Right lung (tissue), 5 donors: ENCODE data around the gene EVI5L. TPM values are rescaled to one million over a fixed set of nuclear protein-coding genes. Genes with fewer than 3 reads are reported as not detected.

Experiments used
- DNase-seq, 2 donors: peaks; one replicate each; pipeline ENCODE4 v3.0.0-alpha.2; 2013
- polyA plus RNA-seq, 5 donors: library from polyadenylated mRNA; unstranded; fragments of 120-200 nt; gene quantifications; one replicate each; pipeline versions ENCODE4 v1.2.1 to v1.2.3, GENCODE V29; 2013; ENCODE audit warnings: inconsistent platforms in 1 of 5, low replicate concordance in 1 of 5; ENCODE audit not compliant: insufficient read length in 5 of 5, insufficient read depth in 1 of 5

The EVI5L gene
- polyA plus RNA-seq, 5 donors: 10.9 to 17.6 (median 12.6) TPM

DNA sequence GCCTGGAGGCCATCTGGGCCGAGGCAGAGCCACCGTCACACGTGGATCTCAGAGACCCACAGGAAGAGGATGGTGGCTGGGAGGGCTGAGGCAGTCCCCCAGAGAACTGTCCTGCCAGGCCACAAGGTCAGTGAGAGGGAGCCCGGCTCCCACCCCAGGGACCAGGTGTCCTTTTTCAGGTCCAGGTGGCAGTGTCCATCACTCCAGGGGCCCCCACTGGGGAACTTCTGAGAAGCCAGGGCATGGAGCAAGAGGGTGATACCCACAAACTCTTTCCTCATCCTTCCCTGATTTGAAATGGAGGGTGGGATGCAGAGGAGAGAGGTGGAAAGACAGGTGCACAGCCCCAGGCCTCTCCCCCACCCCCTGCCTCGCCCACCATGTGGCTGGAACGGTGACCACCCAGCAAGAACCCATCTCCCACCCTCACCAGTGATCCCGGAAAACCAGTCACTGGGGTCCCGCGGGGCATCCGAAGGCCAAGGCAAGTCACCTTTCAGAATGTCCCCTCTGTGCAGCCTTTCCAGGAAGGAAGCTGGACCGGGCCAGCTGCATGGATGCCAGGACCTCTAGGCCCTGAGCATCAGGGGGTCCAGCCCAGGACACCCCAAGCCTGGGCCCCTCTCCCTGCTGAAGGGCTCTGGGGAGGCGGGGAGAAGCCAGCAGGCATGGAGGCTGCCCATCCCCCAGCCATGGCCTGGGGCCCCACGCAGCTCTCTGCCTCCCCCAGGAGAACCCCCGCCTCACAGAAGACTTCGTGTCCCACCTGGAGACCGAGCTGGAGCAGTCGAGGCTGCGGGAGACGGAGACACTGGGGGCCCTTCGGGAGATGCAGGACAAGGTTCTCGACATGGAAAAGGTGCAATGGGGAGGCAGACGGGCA lies 30.1 kb downstream of the EVI5L start:
- no peak for DNase-seq

DNA sequence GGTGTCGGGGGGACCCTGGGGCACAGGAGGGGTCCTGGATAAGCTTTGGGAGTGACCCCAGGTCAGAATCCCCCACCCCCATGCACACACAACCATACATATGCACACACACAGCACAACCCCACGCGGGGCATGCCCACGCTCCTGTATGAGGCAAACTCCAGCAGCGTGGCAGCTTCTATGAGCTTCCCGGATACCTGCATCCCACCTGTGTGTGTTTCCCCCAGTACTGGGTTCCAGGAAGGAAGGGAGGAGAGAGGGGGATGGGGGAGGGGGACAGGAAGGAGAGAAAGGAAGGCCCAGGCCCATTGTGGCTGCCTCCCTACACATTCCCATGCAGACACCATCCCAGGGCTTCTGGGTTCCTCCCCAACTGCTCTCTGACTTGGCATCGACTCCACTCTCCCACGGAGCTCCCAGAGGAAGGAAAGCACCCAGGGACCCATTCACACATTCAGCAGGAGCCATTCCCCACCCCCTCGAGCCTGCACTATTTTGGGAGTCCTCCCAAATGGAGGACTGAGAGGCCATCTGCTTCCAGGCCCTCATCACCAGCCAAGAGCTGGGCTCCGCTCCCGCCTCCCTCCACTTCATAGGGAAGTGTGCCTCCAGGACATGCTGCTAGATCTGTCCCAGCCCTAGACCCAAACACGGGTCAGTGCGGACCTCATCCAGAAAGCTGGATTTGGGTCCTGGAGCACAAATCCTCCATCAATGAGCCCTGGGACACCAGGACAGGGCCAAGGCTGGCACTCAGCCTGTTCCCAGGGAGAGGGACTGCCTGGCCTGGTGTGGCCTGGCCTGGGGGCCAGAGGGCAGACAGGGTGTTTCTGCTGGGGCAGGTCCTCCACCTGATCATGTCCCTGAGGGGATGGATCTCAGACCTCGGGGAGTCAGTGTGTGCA lies 30.9 kb downstream of the EVI5L start:
- no peak for DNase-seq

- no peak for DNase-seq
Observed at GRCh38 chr19:7861619-7862412, 31.8 kb downstream of the EVI5L start.

GRCh38 chr19:7862413-7862951 lies 32.5 kb downstream of the EVI5L start:
- no peak for DNase-seq

DNA sequence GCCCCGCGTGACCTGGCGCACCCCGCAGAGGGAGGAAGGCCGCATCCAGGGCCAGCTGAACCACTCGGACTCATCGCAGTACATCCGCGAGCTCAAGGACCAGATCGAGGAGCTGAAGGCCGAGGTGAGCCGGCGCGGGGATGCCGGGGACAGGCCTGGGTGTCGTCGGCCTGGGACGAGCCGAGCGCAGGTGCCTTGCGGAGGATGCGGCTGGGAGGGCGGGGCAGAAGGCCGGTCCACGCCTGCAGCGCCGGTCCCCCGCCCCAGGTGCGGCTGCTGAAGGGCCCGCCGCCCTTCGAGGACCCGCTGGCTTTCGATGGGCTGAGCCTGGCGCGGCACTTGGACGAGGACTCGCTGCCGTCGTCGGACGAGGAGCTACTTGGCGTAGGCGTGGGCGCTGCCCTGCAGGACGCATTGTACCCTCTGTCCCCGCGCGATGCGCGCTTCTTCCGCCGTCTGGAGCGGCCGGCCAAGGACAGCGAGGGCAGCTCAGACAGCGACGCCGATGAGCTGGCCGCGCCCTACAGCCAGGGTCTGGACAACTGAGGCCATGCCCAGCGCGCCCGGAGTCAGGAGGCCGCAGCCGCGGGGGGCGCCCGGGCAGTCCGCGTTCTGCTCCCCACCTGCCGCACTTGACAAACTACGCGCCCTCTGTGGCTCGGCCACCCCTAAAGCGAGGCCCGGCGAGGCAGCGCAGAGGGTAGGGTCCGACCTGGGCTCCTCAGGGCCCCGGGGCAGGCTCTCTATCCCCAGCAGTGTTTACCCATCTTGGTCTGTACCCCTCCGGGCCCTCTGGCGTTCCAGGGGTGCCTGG lies 33.3 kb downstream of the EVI5L start:
- DNase-seq: no peak

- DNase-seq: no peak
Observed at GRCh38 chr19:7863971-7864689, 34.1 kb downstream of the EVI5L start.

GRCh38 chr19:7864690-7865074 lies 34.7 kb downstream of the EVI5L start:
- DNase-seq: no peak

DNA sequence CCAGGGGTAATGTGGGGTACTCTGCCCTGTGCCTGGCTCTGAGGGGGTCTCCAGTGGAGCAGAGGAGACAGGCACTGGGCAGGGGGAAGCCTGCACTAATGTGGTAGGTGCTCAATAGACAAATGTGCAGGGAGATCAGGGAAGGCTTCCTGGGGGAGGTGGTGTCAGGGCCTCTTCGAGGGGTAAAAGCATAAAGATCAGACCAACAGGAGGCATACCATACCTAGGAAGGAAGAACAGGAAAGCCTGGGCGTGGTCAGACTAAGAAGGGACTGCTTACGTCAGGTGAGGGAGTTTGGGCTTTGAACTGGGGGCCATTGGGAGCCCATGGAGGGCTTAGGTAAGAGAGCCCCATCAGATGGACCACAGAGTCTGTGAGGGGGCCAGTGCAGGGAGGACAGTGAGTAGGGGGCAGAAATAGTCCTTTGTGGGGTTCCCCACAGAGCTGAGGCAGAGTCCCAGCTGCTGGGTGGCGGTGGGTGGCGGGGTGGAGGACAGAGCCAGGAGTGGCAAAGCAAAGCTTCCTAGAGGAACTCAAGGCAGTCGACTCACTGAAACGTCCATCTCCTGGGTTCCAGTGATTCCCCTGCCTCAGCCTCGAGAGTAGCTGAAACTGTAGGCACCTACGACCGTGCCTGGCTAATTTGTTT lies 35.4 kb downstream of the EVI5L start:
- DNase-seq: no peak

GRCh38 chr19:7866399-7867091 lies 36.5 kb downstream of the EVI5L start:
- DNase-seq: no peak

DNA sequence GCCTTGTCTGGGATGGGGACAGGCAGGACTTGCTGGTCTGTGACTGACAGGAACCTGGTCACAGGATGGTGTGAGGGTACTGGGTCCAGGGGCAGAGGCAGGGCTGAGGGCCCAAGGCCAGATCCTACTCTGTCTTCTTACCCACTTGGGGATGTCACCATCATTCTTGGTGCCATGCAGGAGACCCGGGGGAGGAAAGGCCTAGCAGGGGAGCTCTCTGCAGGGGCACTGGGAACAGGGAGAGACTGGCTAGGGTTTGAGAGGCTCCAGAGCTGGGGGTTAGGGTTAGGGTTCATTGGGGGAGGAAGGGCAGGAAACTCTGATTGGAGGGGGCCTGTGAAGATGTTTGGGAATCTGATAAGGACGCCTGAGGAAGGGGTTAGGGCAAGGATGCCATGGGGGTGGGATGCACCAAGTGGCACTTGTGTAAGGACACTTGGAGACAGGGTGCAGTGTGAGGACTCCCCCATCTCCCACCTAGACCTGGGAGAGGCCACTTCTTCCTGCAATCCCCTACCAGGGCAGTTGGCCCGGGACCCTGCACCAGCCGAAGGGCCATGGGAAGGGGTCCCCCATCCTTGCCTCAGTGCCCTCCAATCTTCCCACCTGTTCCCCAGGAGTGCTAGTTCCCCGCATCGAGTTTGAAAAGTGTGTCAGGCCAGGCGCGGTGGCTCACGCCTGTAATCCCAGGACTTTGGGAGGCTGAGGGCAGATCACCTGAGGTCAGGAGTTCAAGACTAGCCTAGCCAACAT lies 37.2 kb downstream of the EVI5L start:
- DNase-seq: no peak

DNA sequence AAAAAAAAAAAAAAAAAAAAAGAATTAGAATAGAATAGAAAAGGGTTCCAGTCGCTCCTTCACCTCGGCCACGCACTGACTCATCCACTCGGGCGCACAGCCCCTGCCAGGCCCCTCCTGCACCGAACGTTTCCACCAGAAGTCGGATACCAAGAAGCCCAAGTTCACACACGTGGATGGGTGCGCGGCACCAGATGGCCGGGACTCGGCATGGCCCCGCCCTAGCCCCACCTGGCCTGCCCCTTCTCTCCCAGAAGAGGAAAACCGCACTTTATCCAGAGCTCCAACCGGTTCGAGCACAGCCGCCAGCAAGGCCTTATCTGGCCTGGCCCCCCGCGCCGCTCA lies 38.3 kb downstream of the EVI5L start:
- DNase-seq: no peak

DNA sequence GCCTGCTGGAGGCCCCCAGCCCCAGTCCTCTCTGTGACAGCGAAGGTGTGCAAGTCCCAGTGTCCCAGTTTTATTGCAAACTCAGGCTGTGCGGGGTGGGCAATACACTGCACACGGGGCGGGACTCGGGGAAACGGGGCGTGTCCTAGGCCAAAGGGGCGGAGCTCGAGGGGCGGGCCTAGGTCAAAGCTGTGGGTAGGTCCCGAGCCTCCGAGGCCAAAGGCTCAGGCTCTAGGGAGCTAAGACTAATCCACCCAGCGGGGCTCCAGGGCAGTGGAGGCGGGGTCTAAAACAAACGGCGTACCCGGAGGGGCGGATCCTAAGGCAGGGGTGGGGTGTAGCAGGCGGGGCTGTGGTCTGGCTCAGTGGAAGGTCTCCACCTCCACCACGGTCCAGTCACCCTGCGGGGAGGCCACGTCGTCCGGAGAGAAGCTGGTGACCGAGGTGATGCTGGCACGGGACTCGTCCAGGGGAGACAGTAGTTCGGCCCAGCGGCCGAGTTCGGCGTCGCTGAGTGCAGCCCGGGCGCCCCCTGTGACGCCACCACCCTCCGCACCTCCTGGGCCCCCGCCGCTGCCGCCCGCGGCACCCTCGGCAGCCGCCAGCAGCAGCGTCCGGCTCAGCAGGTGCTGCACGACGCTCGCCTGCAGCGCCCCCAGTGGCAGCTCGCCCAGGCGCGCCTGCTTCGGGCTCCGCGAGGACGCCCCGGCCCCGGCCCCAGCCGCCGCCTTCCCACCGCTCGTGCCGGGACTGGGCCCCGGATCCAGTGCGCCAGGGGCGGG lies 38.8 kb downstream of the EVI5L start:
- peak in 1 of 2 donors; percentile 62 for DNase-seq

DNA sequence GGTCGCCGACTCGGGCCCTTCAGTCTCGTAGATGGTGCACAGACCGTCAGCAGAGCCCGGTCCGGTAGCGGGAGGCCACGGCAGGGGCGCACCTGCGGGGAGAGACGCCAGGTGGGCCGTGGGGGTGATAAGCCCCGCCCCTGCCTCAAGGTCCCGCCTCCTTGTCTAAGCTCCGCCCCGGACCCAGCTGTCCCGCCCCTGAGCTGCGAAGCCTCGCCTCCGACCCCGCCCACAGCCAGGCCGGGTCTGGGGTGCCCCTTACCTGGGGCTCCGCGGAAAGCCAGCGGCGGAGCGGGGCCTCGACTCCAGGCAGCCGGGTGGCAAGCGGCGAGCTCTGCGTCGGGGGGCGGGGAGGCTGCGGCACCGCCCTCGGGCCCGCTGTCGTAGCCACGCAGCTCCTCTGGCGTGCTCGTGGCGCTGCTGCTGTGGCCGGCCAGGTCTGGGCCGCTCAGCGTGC lies 39.5 kb downstream of the EVI5L start:
- DNase-seq: no peak

- no peak for DNase-seq
Observed at GRCh38 chr19:7869910-7870511, 40.0 kb downstream of the EVI5L start.

DNA sequence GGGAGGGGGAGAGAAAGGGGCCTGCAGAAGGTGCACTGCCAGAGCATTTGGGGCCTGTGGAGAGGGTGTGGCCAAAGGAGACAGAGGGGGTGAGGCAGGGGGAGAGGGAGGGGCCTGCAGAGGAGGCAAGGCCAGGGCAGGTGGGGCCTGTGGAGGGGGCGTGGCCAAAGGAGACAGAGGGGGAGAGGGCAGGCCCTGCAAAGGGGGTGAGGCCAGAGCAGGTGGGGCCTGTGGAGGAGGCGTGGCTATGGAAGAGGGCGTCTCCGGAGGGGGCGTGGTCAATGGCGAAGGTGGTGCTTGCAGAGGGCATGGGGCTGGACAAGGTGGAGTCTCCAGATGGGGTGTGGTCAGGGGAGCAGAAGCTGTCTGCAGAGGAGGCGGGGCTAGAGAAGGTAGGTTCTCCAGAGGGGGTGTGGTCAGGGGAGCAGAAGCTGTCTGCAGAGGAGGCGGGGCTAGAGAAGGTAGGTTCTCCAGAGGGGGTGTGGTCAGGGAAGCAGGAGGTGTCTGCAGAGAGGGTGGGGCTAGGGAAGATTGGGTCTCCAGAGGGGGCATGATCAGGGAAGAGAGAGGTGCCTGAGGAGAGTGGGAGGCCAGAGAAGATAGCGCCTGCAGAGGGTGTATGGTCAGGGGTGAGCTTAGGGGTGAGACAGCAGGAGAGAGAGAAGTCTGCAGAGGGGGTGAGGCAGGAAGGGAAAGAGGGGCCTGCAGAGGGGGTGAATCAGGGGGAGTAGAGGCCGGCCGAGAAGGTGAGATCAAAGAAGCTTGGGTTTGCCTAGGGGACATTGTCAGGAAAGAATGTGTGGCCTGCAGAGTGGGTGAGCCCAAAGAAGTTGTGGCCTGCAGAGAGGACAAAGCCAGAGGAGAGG lies 40.8 kb downstream of the EVI5L start:
- no peak for DNase-seq
